ENCODE measurements around the gene PKN1.
"Not testable (repeated sequence)": the region's sequence is repeated elsewhere in the genome, so short reads cannot be mapped to it uniquely, and the experiment has no call there.

The PKN1 gene

GRCh38 chr19:14433554-14434501 is 722 bp downstream of the PKN1 start:
- peak; percentile 51 for DNase-seq

- DNase-seq = peak; percentile 50
Measured at GRCh38 chr19:14434543-14435319, 1.6 kb downstream of the PKN1 start.

GRCh38 chr19:14435320-14436050 is 2.4 kb downstream of the PKN1 start:
- no peak for DNase-seq

GRCh38 chr19:14437578-14438140 is 4.6 kb downstream of the PKN1 start:
- no peak for DNase-seq

GRCh38 chr19:14439014-14439413 is 5.9 kb downstream of the PKN1 start:
- no peak for DNase-seq

- peak; percentile 78 for DNase-seq
Measured at GRCh38 chr19:14440049-14440448, 6.9 kb downstream of the PKN1 start.

- no peak for DNase-seq
Measured at GRCh38 chr19:14441041-14441938, 8.2 kb downstream of the PKN1 start.

- no peak for DNase-seq
Measured at GRCh38 chr19:14442891-14443631, 10.0 kb downstream of the PKN1 start.

- no peak for DNase-seq
Measured at GRCh38 chr19:14443632-14444216, 10.6 kb downstream of the PKN1 start.

- DNase-seq = no peak
Measured at GRCh38 chr19:14446336-14447036, 13.4 kb downstream of the PKN1 start.

- no peak for DNase-seq
Measured at GRCh38 chr19:14449321-14449720, 16.2 kb downstream of the PKN1 start.

- peak; percentile 69 for DNase-seq
Measured at GRCh38 chr19:14450168-14450874, 17.2 kb downstream of the PKN1 start.

GRCh38 chr19:14450876-14451275 is 17.8 kb downstream of the PKN1 start:
- no peak for DNase-seq

GRCh38 chr19:14452303-14452702 is 19.2 kb downstream of the PKN1 start:
- not testable (repeated sequence) for DNase-seq

GRCh38 chr19:14459703-14460102 is 26.6 kb downstream of the PKN1 start:
- no peak for DNase-seq

- no peak for DNase-seq
Measured at GRCh38 chr19:14460935-14461334, 27.8 kb downstream of the PKN1 start.

- not testable (repeated sequence) for DNase-seq
Measured at GRCh38 chr19:14462401-14462800, 29.3 kb downstream of the PKN1 start.

- DNase-seq = no peak
Measured at GRCh38 chr19:14463747-14464146, 30.6 kb downstream of the PKN1 start.

- no peak for DNase-seq
Measured at GRCh38 chr19:14467391-14467790, 34.3 kb downstream of the PKN1 start.
